ENCODE results near the gene FAM120C.

DNA sequence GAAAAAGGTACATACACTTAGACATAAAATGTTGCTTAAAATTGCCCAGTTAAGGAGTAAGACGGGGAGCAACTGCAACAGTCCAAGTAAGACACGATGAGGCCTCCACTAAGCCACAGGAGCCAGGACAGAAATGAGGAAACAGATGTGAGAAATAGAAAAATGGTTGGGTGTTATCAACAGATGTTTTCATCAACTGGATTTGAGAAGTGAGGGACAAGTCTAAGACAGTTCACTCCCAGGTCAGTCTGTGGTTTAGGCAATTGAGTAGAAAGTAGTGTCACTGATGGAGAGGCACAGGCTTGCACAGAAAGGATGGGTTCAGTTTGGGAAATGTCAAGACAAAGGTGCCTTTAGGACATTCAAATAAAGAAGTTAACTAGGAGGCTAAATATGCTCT lies 115.3 kb downstream of the FAM120C start:
- TF ChIP-seq EZH2 (IDR thresholded peaks at IDR 0.05) = no peak
- TF ChIP-seq FOXP2 (optimal IDR thresholded peaks at IDR 0.05; ENCODE audit: control extremely low read depth, extremely low read length, insufficient read depth) = no peak
